Omental fat pad (tissue), 4 donors: Measurements from ENCODE around the gene ARL14. TPM values are rescaled to one million over a fixed set of nuclear protein-coding genes. Genes with fewer than 3 reads are reported as not detected.

Experiments
- ATAC-seq: fragments of 150-250 bp; one replicate; pipeline ENCODE4 v1.9.1; 2016; ENCODE audit warnings: mild to moderate bottlenecking, moderate library complexity; ENCODE audit not compliant: low FRiP score
- DNase-seq: peaks from one replicate; pipeline ENCODE4 v3.0.0-alpha.2; 2019; ENCODE audit warnings: low spot score
- CTCF ChIP-seq, 3 donors: fragments of 450-650 bp; IDR thresholded peaks; one replicate each; pipeline ENCODE4 v1.5.1; 2016 to 2017; ENCODE audit warnings: antibody characterized with exemption in 3 of 3, mild to moderate bottlenecking in 3 of 3, moderate library complexity in 2 of 3
- total RNA-seq, 4 donors: library from RNA; depleted of rRNA; stranded (reverse); fragments of >200 nt; gene quantifications; one replicate each; pipeline ENCODE4 v1.1.0, GENCODE V29; 2016

The ARL14 gene
- not detected for total RNA-seq

GRCh38 chr3:160676547-160677303, at the start of gene ARL14:
TSS of gene ARL14 (plus strand) at chr3:160677160. CDS start at chr3:160677347, 187 bp downstream.
- DNase-seq (no peak), ATAC-seq (peak; percentile 51)
- no peak for TF ChIP-seq CTCF (IDR thresholded peaks at IDR 0.05)

GRCh38 chr3:160629491-160629890, 47.5 kb upstream of the ARL14 start:
- no peak for TF ChIP-seq CTCF (IDR thresholded peaks at IDR 0.05)
- no peak for DNase-seq
- ATAC-seq: no peak

GRCh38 chr3:160633361-160634083, 43.4 kb upstream of the ARL14 start:
- no peak for TF ChIP-seq CTCF (IDR thresholded peaks at IDR 0.05)
- ATAC-seq (no peak), DNase-seq (no peak)

GRCh38 chr3:160635213-160635612, 41.7 kb upstream of the ARL14 start:
- ATAC-seq: no peak
- DNase-seq: no peak
- no peak for TF ChIP-seq CTCF (IDR thresholded peaks at IDR 0.05)

- TF ChIP-seq CTCF (IDR thresholded peaks at IDR 0.05): no peak
- ATAC-seq: no peak
- DNase-seq: no peak
These were observed 39.9 kb upstream of the ARL14 start for GRCh38 chr3:160637086-160637485.

- DNase-seq (no peak), ATAC-seq (no peak)
- TF ChIP-seq CTCF (IDR thresholded peaks at IDR 0.05): no peak
These were observed 38.8 kb upstream of the ARL14 start for GRCh38 chr3:160638184-160638583.
